H9 (cell line): ENCODE results near the gene CLMP. TPM values are rescaled to one million over a fixed set of nuclear protein-coding genes. Genes with fewer than 3 reads are reported as not detected.

Source experiments
- DNase-seq: peaks from one replicate; pipeline ENCODE4 v3.0.0-alpha.2; 2017
- H2AFZ ChIP-seq: one replicate; pipeline ENCODE4 v1.6.1; 2013; ENCODE audit warnings: mild to moderate bottlenecking, low read length, control low read depth, moderate library complexity
- H2AK5ac ChIP-seq: 2 replicates; pipeline ENCODE4 v1.6.1; 2013; ENCODE audit warnings: low read length, control low read depth, mixed read lengths; ENCODE audit not compliant: insufficient read length
- H2BK120ac ChIP-seq: one replicate; pipeline ENCODE4 v1.6.1; 2013; ENCODE audit warnings: low read depth, mild to moderate bottlenecking, low read length, control low read depth, inconsistent platforms; ENCODE audit not compliant: poor library complexity, severe bottlenecking
- H2BK12ac ChIP-seq: 2 replicates; pipeline ENCODE4 v1.6.1; 2013; ENCODE audit warnings: low read length, control low read depth, mixed read lengths, low read depth; ENCODE audit not compliant: insufficient read length
- H2BK15ac ChIP-seq: 2 replicates; pipeline ENCODE4 v1.6.1; 2013; ENCODE audit warnings: low read depth, low read length, control low read depth
- H2BK20ac ChIP-seq: one replicate; pipeline ENCODE4 v1.6.1; 2013; ENCODE audit warnings: low read depth, mild to moderate bottlenecking, low read length, control low read depth, inconsistent platforms; ENCODE audit not compliant: poor library complexity, severe bottlenecking
- H2BK5ac ChIP-seq: 2 replicates; pipeline ENCODE4 v1.6.1; 2013; ENCODE audit warnings: low read length, control low read depth, mixed read lengths; ENCODE audit not compliant: insufficient read length
- H3K14ac ChIP-seq: 2 replicates; pipeline ENCODE4 v1.6.1; 2013; ENCODE audit warnings: low read length, control low read depth; ENCODE audit not compliant: insufficient read depth
- H3K18ac ChIP-seq: 2 replicates; pipeline ENCODE4 v1.6.1; 2013; ENCODE audit warnings: low read depth, mild to moderate bottlenecking, mixed read lengths, low read length, control low read depth; ENCODE audit not compliant: insufficient read length
- H3K23ac ChIP-seq: 2 replicates; pipeline ENCODE4 v1.6.1; 2013; ENCODE audit warnings: low read length, control low read depth, mixed read lengths, low read depth; ENCODE audit not compliant: insufficient read length
- H3K23me2 ChIP-seq: 2 replicates; pipeline ENCODE4 v1.6.1; 2013; ENCODE audit warnings: low read depth, mild to moderate bottlenecking, mixed read lengths, low read length, control low read depth; ENCODE audit not compliant: insufficient read length, poor library complexity, severe bottlenecking
- H3K27ac ChIP-seq: 2 replicates; pipeline ENCODE4 v1.5.1; 2013; ENCODE audit warnings: low read length, control low read depth, mixed read lengths, low read depth; ENCODE audit not compliant: insufficient read length
- H3K27me3 ChIP-seq: 2 replicates; pipeline ENCODE4 v1.6.1; 2013; ENCODE audit warnings: low read length, control low read depth, inconsistent platforms; ENCODE audit not compliant: insufficient read depth
- H3K4ac ChIP-seq: 2 replicates; pipeline ENCODE4 v1.6.1; 2013; ENCODE audit warnings: low read depth, mild to moderate bottlenecking, control low read depth, inconsistent platforms, low read length, moderate library complexity
- H3K4me1 ChIP-seq: 2 replicates; pipeline ENCODE4 v1.6.1; 2013; ENCODE audit warnings: low read length, control low read depth, inconsistent platforms; ENCODE audit not compliant: insufficient read depth
- H3K4me2 ChIP-seq: 2 replicates; pipeline ENCODE4 v1.6.1; 2013; ENCODE audit warnings: low read length, control low read depth, mixed read lengths; ENCODE audit not compliant: insufficient read length, insufficient read depth
- H3K56ac ChIP-seq: 2 replicates; pipeline ENCODE4 v1.6.1; 2013; ENCODE audit warnings: low read depth, mild to moderate bottlenecking, mixed read lengths, low read length, control low read depth; ENCODE audit not compliant: insufficient read length
- H3K79me1 ChIP-seq: 2 replicates; pipeline ENCODE4 v1.6.1; 2013; ENCODE audit warnings: low read depth, mild to moderate bottlenecking, moderate library complexity, low read length, control low read depth, inconsistent platforms; ENCODE audit not compliant: insufficient read depth, poor library complexity, severe bottlenecking
- H3K79me2 ChIP-seq: 2 replicates; pipeline ENCODE4 v1.6.1; 2013; ENCODE audit warnings: low read length, control low read depth, inconsistent platforms; ENCODE audit not compliant: insufficient read depth
- H3K9ac ChIP-seq: 2 replicates; pipeline ENCODE4 v1.6.1; 2013; ENCODE audit warnings: low read length, control low read depth, mixed read lengths; ENCODE audit not compliant: insufficient read length; ENCODE audit errors: extremely low read depth
- H3K9me3 ChIP-seq: one replicate; pipeline ENCODE4 v1.6.1; 2013; ENCODE audit warnings: low read depth, low read length, inconsistent platforms; ENCODE audit not compliant: control insufficient read depth
- H3T11ph ChIP-seq: one replicate; pipeline ENCODE4 v1.6.1; 2013; ENCODE audit warnings: mild to moderate bottlenecking, low read length, control low read depth, inconsistent platforms
- H4K20me1 ChIP-seq: one replicate; pipeline ENCODE4 v1.6.1; 2013; ENCODE audit not compliant: control insufficient read depth, insufficient read length, insufficient read depth
- H4K5ac ChIP-seq: 2 replicates; pipeline ENCODE4 v1.6.1; 2013; ENCODE audit warnings: low read depth, mild to moderate bottlenecking, mixed read lengths, low read length, control low read depth; ENCODE audit not compliant: insufficient read length
- H4K8ac ChIP-seq: replicated peaks from 2 replicates; pipeline ENCODE4 v1.6.1; 2013; ENCODE audit warnings: low read length, control low read depth, mixed read lengths, low read depth; ENCODE audit not compliant: insufficient read length
- H4K91ac ChIP-seq: 2 replicates; pipeline ENCODE4 v1.6.1; 2013; ENCODE audit warnings: low read depth, mild to moderate bottlenecking, moderate library complexity, mixed read lengths, low read length, control low read depth; ENCODE audit not compliant: insufficient read length
- H3K27ac Mint-ChIP-seq, 3 experiments: 2 replicates in 2 of 3; 3 replicates in 1 of 3; pipeline ENCODE4 v1.8.0; 2020 to 2021; ENCODE audit warnings: mixed read lengths in 3 of 3, mild to moderate bottlenecking in 1 of 3, moderate library complexity in 1 of 3
- H3K27me3 Mint-ChIP-seq: 2 replicates; pipeline ENCODE4 v1.8.0; 2021; ENCODE audit warnings: low read depth, mild to moderate bottlenecking, moderate library complexity, mixed read lengths
- H3K36me3 Mint-ChIP-seq, 3 experiments: 2 replicates in 2 of 3; 3 replicates in 1 of 3; pipeline ENCODE4 v1.8.0; 2020 to 2021; ENCODE audit warnings: low read depth in 3 of 3, mixed read lengths in 3 of 3; ENCODE audit not compliant: insufficient read depth in 1 of 3
- H3K4me1 Mint-ChIP-seq, 2 experiments: 2 replicates each; pipeline ENCODE4 v1.8.0; 2020; ENCODE audit warnings: mixed read lengths in 2 of 2
- H3K4me3 Mint-ChIP-seq, 2 experiments: 2 replicates in 1 of 2; 3 replicates in 1 of 2; pipeline ENCODE4 v1.8.0; 2020 to 2021; ENCODE audit warnings: mild to moderate bottlenecking in 2 of 2, mixed read lengths in 2 of 2, moderate library complexity in 1 of 2
- H3K9me3 Mint-ChIP-seq, 2 experiments: 2 replicates in 1 of 2; 3 replicates in 1 of 2; pipeline ENCODE4 v1.8.0; 2020; ENCODE audit warnings: mild to moderate bottlenecking in 2 of 2, mixed read lengths in 2 of 2, moderate library complexity in 1 of 2
- WGBS: extraction: QIAGEN DNeasy Blood & Tissue Kit; methylation state at CpG from one replicate; pipeline ENCODE4 v1.1.7; 2013; ENCODE audit warnings: missing lambda C conversion rate, low lambda C conversion rate, mixed read lengths; ENCODE audit not compliant: insufficient read length; ENCODE audit errors: extremely low coverage; 5-methylcytosine and 5-hydroxymethylcytosine counted together
- total RNA-seq: library from RNA; stranded (reverse); gene quantifications from 2 replicates; pipeline ENCODE4 v1.2.1, GENCODE V29; 2021
- TF ChIP-seq, protein P1 (sequence below): fragments of 200-600 bp; sonication (generic); conservative IDR thresholded peaks from 3 replicates; pipeline ENCODE4 v1.8.0; 2021; ENCODE audit warnings: antibody characterized with exemption, mild to moderate bottlenecking

The CLMP gene
- total RNA-seq, 1 experiment from 2014 or later = 13.8 TPM

DNA sequence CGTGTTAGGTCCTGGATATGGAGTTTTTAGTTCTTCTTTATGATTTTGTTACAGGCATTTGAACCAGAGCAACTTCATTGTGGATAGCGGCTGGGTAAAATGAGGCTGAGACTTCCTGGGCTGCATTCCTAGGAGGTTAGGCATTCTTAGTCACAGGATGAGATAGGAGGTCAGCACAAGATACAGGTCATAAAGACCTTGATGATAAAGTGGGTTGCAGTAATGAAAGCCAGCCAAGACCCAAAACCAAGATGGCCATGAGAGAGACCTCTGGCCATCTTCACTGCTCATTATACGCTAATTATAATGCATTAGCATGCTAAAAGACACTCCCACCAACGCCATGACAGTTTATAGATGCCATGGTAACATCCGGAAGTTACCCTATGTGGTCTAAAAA is 23.4 kb upstream of the CLMP start:
- Mint-ChIP-seq H3K4me3 (no peak overlapping the region), H3K27ac (peak overlapping the region in 2 of 3 experiments; percentile 67 to 74; a peak in 4 of 7 replicates), H3K4me1 (peaks cover 25% of the 10 kb centered on the region in 2 experiments), H3K27me3 (0 out of 2 replicates have a peak, but pooled peaks cover 2% of the 10 kb centered on the region), H3K36me3 (peaks cover 0 to 5% (median 0%) of the 10 kb centered on the region in 3 experiments; a peak in 3 of 7 replicates), H3K9me3 (peaks cover 6 to 10% of the 10 kb centered on the region in 2 experiments; a peak in 4 of 5 replicates)
- no peak overlapping the region for H2BK12ac ChIP-seq
- no CpG with 5 or more reads among the region's 5 CpGs for WGBS
- no peak for DNase-seq
- H3K23me2 ChIP-seq = no peaks in the 10 kb centered on the region
- H4K20me1 ChIP-seq = no peaks in the 10 kb centered on the region
- no peak overlapping the region for H3K4ac ChIP-seq
- H3K18ac ChIP-seq = no peak overlapping the region
- H3K79me1 ChIP-seq = no peaks in the 10 kb centered on the region
- H2AFZ ChIP-seq = no peak overlapping the region
- no peak overlapping the region for H4K8ac ChIP-seq
- no peaks in the 10 kb centered on the region for H3K9me3 ChIP-seq
- no peak overlapping the region for H2BK5ac ChIP-seq
- no peak overlapping the region for H3K56ac ChIP-seq
- H3K14ac ChIP-seq = no peak overlapping the region
- no peak overlapping the region for H3K9ac ChIP-seq
- H3K27ac ChIP-seq = peak overlapping the region; percentile 4
- H2BK120ac ChIP-seq = no peak overlapping the region
- H3T11ph ChIP-seq = no peak overlapping the region
- TF ChIP-seq, protein P1, sequence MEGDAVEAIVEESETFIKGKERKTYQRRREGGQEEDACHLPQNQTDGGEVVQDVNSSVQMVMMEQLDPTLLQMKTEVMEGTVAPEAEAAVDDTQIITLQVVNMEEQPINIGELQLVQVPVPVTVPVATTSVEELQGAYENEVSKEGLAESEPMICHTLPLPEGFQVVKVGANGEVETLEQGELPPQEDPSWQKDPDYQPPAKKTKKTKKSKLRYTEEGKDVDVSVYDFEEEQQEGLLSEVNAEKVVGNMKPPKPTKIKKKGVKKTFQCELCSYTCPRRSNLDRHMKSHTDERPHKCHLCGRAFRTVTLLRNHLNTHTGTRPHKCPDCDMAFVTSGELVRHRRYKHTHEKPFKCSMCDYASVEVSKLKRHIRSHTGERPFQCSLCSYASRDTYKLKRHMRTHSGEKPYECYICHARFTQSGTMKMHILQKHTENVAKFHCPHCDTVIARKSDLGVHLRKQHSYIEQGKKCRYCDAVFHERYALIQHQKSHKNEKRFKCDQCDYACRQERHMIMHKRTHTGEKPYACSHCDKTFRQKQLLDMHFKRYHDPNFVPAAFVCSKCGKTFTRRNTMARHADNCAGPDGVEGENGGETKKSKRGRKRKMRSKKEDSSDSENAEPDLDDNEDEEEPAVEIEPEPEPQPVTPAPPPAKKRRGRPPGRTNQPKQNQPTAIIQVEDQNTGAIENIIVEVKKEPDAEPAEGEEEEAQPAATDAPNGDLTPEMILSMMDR = no peak
- H4K5ac ChIP-seq = no peak overlapping the region
- no peak overlapping the region for H2BK15ac ChIP-seq
- H3K27me3 ChIP-seq = no peaks in the 10 kb centered on the region
- H2AK5ac ChIP-seq = no peak overlapping the region
- H3K4me2 ChIP-seq = no peak overlapping the region
- H4K91ac ChIP-seq = no peak overlapping the region
- H3K79me2 ChIP-seq = no peaks in the 10 kb centered on the region
- H3K23ac ChIP-seq = no peak overlapping the region
- peaks cover 2% of the 10 kb centered on the region; the same call in 1 of the 2 replicates for H3K4me1 ChIP-seq
- H2BK20ac ChIP-seq = no peak overlapping the region
